WTC11 (cell line): ENCODE results near the gene CLDN14.

Experiments used
- ARID4B ChIP-seq: sonication (generic); formaldehyde crosslinking; IDR thresholded peaks from 2 replicates; pipeline ENCODE4 v1.8.0; 2023; ENCODE audit warnings: missing genetic modification reagents, mild to moderate bottlenecking, borderline replicate concordance
- CREB1 ChIP-seq: sonication (generic); formaldehyde crosslinking; IDR thresholded peaks from 2 replicates; pipeline ENCODE4 v1.8.0; 2023; ENCODE audit warnings: mild to moderate bottlenecking, missing genetic modification reagents
- CTCF ChIP-seq: fragments of 200-600 bp; IDR thresholded peaks from 2 replicates; pipeline ENCODE4 v1.8.0; 2022; ENCODE audit warnings: antibody characterized with exemption
- FOXJ3 ChIP-seq: sonication (generic); formaldehyde crosslinking; IDR thresholded peaks from 2 replicates; pipeline ENCODE4 v1.9.0; 2021; ENCODE audit warnings: missing genetic modification reagents, mild to moderate bottlenecking, borderline replicate concordance
- JUN ChIP-seq: sonication (generic); formaldehyde crosslinking; IDR thresholded peaks from 2 replicates; pipeline ENCODE4 v1.8.0; 2023; ENCODE audit warnings: mild to moderate bottlenecking, missing genetic modification reagents
- MAX ChIP-seq: sonication (generic); formaldehyde crosslinking; IDR thresholded peaks from 2 replicates; pipeline ENCODE4 v1.8.0; 2022; ENCODE audit warnings: mild to moderate bottlenecking, missing genetic modification reagents
- PRDM15 ChIP-seq: sonication (generic); formaldehyde crosslinking; IDR thresholded peaks from 2 replicates; pipeline ENCODE4 v1.8.0; 2022; ENCODE audit warnings: missing genetic modification reagents
- TCF7 ChIP-seq: sonication (generic); formaldehyde crosslinking; IDR thresholded peaks from 2 replicates; pipeline ENCODE4 v1.8.0; 2022; ENCODE audit warnings: mild to moderate bottlenecking, low read depth, missing genetic modification reagents, moderate library complexity
- USF2 ChIP-seq: sonication (generic); formaldehyde crosslinking; IDR thresholded peaks from 2 replicates; pipeline ENCODE4 v1.8.1; 2023; ENCODE audit warnings: mild to moderate bottlenecking, missing genetic modification reagents, moderate library complexity
- ZNF416 ChIP-seq: fragments of 250-450 bp; sonication (Bioruptor Pico); IDR thresholded peaks from 2 replicates; pipeline ENCODE4 v1.9.0; 2021; ENCODE audit warnings: mild to moderate bottlenecking, inconsistent platforms
- ZNF532 ChIP-seq: fragments of 250-450 bp; sonication (Bioruptor Pico); IDR thresholded peaks from 2 replicates; pipeline ENCODE4 v1.9.0; 2021; ENCODE audit warnings: mild to moderate bottlenecking, borderline replicate concordance

- no peak for TF ChIP-seq JUN (CRISPR knock-in tag)
- TF ChIP-seq CTCF = no peak
- no peak for TF ChIP-seq ARID4B (CRISPR knock-in tag)
- no peak for TF ChIP-seq TCF7 (CRISPR knock-in tag)
- no peak for TF ChIP-seq ZNF532 (CRISPR knock-in tag)
- TF ChIP-seq USF2 (CRISPR knock-in tag) = no peak
- no peak for TF ChIP-seq FOXJ3 (CRISPR knock-in tag)
- TF ChIP-seq MAX = no peak
- no peak for TF ChIP-seq ZNF416 (CRISPR knock-in tag)
- TF ChIP-seq PRDM15 (CRISPR knock-in tag) = no peak
- no peak for TF ChIP-seq CREB1 (CRISPR knock-in tag)
Measured at GRCh38 chr21:36463204-36463603, 16.7 kb downstream of the CLDN14 start.
